ENCODE data around the gene NAA80.
A peak's percentile ranks its signal among the peaks of the same experiment; 100 is the strongest.

The NAA80 gene

DNA sequence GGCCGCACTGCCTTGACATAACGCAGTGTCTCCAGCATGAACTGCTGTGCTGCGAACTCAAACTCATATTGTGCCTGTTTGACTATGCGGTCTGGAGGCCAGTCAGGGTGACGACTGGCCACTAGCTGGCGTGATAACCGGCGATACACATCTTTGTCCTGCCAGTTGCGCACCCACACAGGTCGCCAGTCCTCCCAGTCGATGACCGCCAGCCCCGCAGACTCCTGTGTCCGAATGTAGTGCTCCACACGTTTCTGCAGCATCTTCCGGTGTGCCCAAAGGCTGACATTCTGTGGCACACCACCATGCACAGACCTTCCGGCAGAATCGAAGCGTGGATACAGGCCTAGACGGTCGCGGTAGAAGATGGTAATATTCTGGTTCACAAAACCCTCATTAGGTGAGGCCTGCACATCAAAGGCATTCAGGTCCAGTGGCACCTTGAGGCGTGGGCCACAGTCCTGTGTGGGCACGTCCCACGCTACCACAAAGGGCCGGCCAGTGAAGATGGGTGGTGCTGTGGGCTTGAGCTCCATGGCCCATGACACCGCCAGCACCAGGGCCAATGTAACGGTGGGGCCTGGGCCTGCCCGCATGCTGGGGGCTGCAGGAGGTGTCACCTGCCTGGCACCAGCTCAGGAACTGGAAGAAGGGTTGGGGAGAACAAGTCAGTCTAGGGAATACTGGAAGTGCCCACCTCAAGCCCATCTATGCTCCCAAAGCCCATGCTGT, 20.9 kb upstream of the NAA80 start:
- H3K4me3 ChIP-seq (ENCODE audit: low read length) = peak overlapping the region; percentile 90
- no peak for DNase-seq (ENCODE audit: low read depth)
- TF ChIP-seq, protein P1, sequence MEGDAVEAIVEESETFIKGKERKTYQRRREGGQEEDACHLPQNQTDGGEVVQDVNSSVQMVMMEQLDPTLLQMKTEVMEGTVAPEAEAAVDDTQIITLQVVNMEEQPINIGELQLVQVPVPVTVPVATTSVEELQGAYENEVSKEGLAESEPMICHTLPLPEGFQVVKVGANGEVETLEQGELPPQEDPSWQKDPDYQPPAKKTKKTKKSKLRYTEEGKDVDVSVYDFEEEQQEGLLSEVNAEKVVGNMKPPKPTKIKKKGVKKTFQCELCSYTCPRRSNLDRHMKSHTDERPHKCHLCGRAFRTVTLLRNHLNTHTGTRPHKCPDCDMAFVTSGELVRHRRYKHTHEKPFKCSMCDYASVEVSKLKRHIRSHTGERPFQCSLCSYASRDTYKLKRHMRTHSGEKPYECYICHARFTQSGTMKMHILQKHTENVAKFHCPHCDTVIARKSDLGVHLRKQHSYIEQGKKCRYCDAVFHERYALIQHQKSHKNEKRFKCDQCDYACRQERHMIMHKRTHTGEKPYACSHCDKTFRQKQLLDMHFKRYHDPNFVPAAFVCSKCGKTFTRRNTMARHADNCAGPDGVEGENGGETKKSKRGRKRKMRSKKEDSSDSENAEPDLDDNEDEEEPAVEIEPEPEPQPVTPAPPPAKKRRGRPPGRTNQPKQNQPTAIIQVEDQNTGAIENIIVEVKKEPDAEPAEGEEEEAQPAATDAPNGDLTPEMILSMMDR (conservative IDR thresholded peaks at IDR 0.05; ENCODE audit: low read depth, low read length) = no peak

DNA sequence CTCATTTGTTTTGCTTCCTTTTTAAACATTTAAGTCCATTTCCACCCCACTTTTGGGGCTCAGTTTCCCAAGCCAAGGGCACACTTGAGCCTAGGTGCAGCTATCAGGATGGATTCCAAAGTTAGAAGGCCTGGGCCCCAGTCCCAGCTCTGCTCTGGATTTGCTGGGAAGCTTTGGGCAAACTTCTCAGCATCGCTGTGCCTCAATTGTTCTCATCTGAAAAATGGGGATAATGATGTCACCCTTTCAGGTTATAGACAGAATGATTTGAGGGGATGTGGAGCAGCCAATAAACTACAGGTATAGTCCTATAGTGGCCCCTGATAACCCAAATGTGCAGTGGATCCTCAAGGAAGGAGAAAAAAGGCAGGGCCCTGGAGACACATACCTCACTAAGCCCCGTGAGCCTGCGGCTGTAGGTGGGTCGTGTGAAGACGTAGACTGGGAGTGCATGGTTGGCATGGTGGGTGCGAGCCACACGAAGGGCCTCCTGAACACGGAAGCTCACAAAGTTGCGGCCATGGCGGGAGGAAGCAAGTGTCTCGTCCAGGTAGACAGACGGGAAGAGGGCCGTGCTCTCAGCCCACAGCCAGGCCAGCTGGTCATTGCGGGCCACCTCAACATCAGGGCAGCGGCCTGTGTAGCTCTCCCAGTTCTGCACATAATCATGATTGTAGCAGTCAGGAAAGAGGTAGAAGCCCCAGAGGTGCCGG, 20.1 kb upstream of the NAA80 start:
- TF ChIP-seq, protein P1 (conservative IDR thresholded peaks at IDR 0.05; ENCODE audit: low read depth, low read length) = no peak
- H3K4me3 ChIP-seq (ENCODE audit: low read length) = no peak overlapping the region
- DNase-seq (ENCODE audit: low read depth) = no peak

DNA sequence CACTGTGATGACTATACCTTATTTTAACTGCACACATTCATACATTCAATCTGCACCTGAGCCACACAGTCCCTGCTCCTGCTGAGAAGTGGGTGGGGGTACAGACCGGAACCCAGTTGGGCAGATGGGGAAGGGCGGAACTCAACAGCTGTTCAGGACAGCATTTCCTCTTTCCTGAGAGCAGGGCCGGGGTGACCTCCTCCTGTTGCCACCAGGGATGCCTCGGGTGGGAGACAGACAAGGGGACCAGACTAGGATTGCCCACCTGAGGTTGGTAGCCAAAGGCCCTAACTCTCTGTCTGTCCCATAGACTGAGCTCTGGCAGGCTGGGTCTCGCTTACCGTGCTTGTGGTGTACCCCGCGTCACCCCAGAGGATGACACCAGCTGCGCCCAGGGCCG, 19.4 kb upstream of the NAA80 start:
- TF ChIP-seq, protein P1 (conservative IDR thresholded peaks at IDR 0.05; ENCODE audit: low read depth, low read length) = no peak
- H3K4me3 ChIP-seq (ENCODE audit: low read length) = no peak overlapping the region
- DNase-seq (ENCODE audit: low read depth) = no peak

DNA sequence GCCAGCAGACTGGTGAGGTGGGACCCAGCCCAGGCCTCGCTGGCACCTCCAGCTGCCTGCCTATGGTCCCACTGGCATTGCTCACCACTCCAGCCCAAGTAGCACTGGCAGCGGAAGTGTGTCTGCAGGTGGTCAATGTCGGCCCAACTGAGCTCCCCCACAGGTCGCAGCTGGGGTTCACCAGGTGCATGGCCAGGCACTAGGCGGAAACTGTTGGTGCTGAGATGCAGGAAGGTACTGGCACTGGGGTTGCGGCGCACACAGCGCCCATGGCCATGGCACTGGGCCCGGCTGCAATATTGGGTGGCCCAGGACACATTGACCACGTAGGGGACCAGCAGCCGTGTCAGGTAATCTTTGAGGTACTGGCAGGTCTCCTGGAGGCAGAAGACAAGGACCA, 19.0 kb upstream of the NAA80 start:
- H3K4me3 ChIP-seq (ENCODE audit: low read length) = no peak overlapping the region
- TF ChIP-seq, protein P1 (conservative IDR thresholded peaks at IDR 0.05; ENCODE audit: low read depth, low read length) = no peak
- DNase-seq (ENCODE audit: low read depth) = no peak

DNA sequence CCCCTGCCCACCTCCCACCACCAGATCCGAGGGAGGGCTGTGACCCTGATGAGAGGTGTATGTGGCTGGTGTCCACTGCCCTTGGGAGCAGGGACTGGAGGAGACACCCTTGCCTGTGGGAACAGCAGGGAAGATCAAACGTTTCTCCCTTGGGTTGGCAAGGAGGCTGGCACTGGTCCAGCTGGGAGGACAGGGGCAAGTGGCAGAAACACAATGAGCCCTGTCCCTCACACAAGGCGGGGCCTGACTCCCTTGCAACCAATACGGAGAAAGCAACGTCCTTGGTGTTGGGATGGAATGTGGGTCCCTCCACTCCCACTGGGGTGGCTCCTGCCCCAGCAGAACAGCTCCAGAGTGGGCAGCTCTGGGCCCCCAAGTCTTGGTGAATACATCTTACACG, 18.1 kb upstream of the NAA80 start:
- no peak overlapping the region for H3K4me3 ChIP-seq (ENCODE audit: low read length)
- DNase-seq (ENCODE audit: low read depth) = no peak
- TF ChIP-seq, protein P1 (conservative IDR thresholded peaks at IDR 0.05; ENCODE audit: low read depth, low read length) = no peak

DNA sequence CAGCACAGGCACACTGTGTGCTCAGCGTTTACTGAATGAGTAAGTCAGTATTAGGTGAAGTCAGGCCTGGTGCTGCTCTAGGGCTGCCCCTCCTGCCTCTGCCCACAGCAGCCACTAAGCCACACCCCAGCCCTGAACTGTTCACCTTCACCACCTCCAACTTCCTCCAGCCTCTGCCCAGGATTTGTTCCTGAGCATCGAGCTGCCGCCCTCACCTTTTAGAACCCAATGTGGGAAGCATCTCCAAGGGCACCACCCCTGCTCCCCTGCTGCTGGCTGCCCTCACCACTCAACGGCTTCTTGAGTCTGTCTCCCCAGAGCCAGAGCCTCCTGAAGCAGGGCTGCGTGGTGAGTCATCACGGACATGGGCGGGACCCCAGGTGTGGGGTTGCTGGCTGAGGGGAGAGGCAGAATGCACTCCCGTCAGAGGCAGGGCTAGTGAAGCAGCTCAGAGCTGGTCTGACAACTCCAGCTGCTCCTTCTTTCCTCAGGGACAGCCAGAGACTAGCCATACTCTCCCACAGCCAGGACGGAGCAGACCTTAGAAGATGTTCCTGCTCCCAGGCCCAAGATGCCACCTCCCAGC, 17.5 kb upstream of the NAA80 start:
- TF ChIP-seq, protein P1 (conservative IDR thresholded peaks at IDR 0.05; ENCODE audit: low read depth, low read length) = no peak
- H3K4me3 ChIP-seq (ENCODE audit: low read length) = no peak overlapping the region
- no peak for DNase-seq (ENCODE audit: low read depth)

Measured in retinal pigment epithelial cell (primary cell).